Lung (tissue), 12 donors: ENCODE data around the gene PSMA7. TPM values are rescaled to one million over a fixed set of nuclear protein-coding genes. Genes with fewer than 3 reads are reported as not detected.
"Not testable (repeated sequence)": the region's sequence is repeated elsewhere in the genome, so short reads cannot be mapped to it uniquely, and the experiment has no call there.

Experiments used
- ATAC-seq: fragments of 200-7000 bp; cut with Tn5 transposase; one replicate; pipeline ENCODE4 v1.9.1; 2020; ENCODE audit warnings: moderate number of reproducible peaks; ENCODE audit not compliant: insufficient read depth, low FRiP score
- DNase-seq, 3 donors: peaks; one replicate each; pipeline ENCODE4 v3.0.0-alpha.2; 2013 to 2017
- H3K27ac ChIP-seq, 2 donors: one replicate each; pipeline ENCODE4 v1.5.1; 2013; ENCODE audit warnings: mild to moderate bottlenecking in 2 of 2, moderate library complexity in 2 of 2, control low read depth in 1 of 2, inconsistent platforms in 1 of 2, low read depth in 1 of 2, low read length in 1 of 2
- H3K27me3 ChIP-seq, 3 donors: one replicate each; pipeline ENCODE4 v1.5.1; 2013; ENCODE audit warnings: low read length in 2 of 3; ENCODE audit not compliant: control insufficient read depth in 3 of 3, insufficient read depth in 3 of 3
- H3K36me3 ChIP-seq, 4 donors: one replicate each; pipeline ENCODE4 v1.5.1; 2013; ENCODE audit warnings: low read length in 4 of 4, mild to moderate bottlenecking in 1 of 4, moderate library complexity in 1 of 4; ENCODE audit not compliant: control insufficient read depth in 4 of 4, insufficient read depth in 4 of 4
- H3K4me1 ChIP-seq, 5 donors: one replicate each; pipeline ENCODE4 v1.5.1; 2013; ENCODE audit warnings: low read length in 5 of 5, mild to moderate bottlenecking in 2 of 5, moderate library complexity in 1 of 5; ENCODE audit not compliant: control insufficient read depth in 5 of 5, insufficient read depth in 5 of 5
- H3K4me3 ChIP-seq: one replicate; pipeline ENCODE4 v1.5.1; 2013; ENCODE audit warnings: mild to moderate bottlenecking, control low read depth, moderate library complexity
- H3K9ac ChIP-seq, 2 donors: one replicate each; pipeline ENCODE4 v1.5.1; 2013; ENCODE audit warnings: low read length in 2 of 2, control low read depth in 1 of 2; ENCODE audit not compliant: insufficient read depth in 1 of 2
- H3K9me3 ChIP-seq, 4 donors: one replicate each; pipeline ENCODE4 v1.5.1; 2013; ENCODE audit warnings: low read length in 3 of 4, mild to moderate bottlenecking in 1 of 4, moderate library complexity in 1 of 4; ENCODE audit not compliant: control insufficient read depth in 4 of 4, insufficient read depth in 3 of 4
- WGBS, 2 donors: extraction: QIAGEN DNeasy Blood & Tissue Kit; methylation state at CpG; one replicate each; pipeline ENCODE4 v1.1.7; 2013; 5-methylcytosine and 5-hydroxymethylcytosine counted together
- polyA plus RNA-seq, 2 donors: library from polyadenylated mRNA; stranded (reverse); fragments of 200-250 nt; gene quantifications; one replicate each; pipeline ENCODE4 v1.2.1, GENCODE V29; 2013
- total RNA-seq, 2 donors: library from RNA; depleted of rRNA in 1 of 2; stranded (reverse); fragments of >200 nt in 1 of 2; gene quantifications; one replicate each; pipeline ENCODE4 v1.2.1, GENCODE V29; 2014 to 2021
- TF ChIP-seq, protein P1 (sequence below): IDR thresholded peaks from 2 replicates; pipeline ENCODE4 v1.5.1; 2012; ENCODE audit warnings: mild to moderate bottlenecking; ENCODE audit errors: control extremely low read depth, extremely low read depth
- donor health status: control.
- donor health status: control.
- donor health status: Bipolar disorder and iron deficiency.
- donor health status: healthy.
- donor health status: DM: yes; HTN: yes; CAD: no.

Gene PSMA7
- total and polyA plus RNA-seq, 4 donors = 100 to 478 (median 258) TPM

DNA sequence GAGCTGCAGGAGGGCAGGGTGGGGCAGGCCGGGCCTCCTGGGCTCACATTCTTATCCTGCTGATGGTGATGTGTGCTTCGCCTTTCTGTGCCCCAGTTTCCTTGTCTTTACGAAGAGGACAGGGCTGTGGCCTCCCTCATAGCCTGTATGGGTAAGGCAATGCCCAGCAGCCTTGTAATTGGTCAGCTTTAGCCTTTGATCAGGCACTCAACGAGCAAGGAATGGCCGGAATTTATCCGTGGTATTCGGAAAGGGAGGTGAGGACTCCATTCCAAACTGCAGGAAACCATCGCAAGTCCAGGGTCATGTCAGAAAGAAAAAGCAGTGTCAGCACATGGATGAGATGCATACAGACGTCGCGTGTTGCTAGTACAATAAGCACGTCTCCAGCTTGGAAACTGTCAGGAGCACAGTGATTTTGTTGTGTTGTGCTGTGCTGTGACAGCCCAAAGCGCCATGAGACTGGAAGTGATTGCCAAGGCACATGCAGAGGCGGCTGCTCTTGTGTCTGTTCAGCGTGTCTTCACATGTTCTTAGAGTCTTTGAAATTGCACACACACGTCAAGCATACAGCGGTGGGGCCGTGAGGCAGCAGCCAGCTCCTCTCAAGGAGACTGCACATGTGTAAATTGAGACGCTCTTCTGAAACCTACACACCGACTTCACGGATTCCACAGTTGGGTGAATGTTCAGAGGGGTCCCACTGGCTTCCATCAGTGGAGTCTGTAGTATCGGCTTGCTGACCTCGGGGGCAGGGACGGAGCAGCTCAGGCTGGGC is 6.5 kb upstream of the PSMA7 start:
- 64 to 76% methylated on average over 24 of the region's 24 CpGs for WGBS, 2 donors
- DNase-seq (peak; percentile 25 to 41 (median 29)), ATAC-seq (no peak)
- TF ChIP-seq, protein P1, sequence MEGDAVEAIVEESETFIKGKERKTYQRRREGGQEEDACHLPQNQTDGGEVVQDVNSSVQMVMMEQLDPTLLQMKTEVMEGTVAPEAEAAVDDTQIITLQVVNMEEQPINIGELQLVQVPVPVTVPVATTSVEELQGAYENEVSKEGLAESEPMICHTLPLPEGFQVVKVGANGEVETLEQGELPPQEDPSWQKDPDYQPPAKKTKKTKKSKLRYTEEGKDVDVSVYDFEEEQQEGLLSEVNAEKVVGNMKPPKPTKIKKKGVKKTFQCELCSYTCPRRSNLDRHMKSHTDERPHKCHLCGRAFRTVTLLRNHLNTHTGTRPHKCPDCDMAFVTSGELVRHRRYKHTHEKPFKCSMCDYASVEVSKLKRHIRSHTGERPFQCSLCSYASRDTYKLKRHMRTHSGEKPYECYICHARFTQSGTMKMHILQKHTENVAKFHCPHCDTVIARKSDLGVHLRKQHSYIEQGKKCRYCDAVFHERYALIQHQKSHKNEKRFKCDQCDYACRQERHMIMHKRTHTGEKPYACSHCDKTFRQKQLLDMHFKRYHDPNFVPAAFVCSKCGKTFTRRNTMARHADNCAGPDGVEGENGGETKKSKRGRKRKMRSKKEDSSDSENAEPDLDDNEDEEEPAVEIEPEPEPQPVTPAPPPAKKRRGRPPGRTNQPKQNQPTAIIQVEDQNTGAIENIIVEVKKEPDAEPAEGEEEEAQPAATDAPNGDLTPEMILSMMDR = no peak
- Histone ChIP-seq H3K27me3 (no peaks in the 10 kb centered on the region), H3K9ac (peak overlapping the region in 1 of 2 donors; percentile 5), H3K4me3 (no peak overlapping the region), H3K27ac (peak overlapping the region in 1 of 2 donors; percentile 34), H3K4me1 (peaks cover 2 to 33% (median 10%) of the 10 kb centered on the region in 5 donors), H3K9me3 (peaks cover 0 to 2% (median 0%) of the 10 kb centered on the region in 4 donors), H3K36me3 (peaks cover 0 to 9% (median 4%) of the 10 kb centered on the region in 4 donors)

DNA sequence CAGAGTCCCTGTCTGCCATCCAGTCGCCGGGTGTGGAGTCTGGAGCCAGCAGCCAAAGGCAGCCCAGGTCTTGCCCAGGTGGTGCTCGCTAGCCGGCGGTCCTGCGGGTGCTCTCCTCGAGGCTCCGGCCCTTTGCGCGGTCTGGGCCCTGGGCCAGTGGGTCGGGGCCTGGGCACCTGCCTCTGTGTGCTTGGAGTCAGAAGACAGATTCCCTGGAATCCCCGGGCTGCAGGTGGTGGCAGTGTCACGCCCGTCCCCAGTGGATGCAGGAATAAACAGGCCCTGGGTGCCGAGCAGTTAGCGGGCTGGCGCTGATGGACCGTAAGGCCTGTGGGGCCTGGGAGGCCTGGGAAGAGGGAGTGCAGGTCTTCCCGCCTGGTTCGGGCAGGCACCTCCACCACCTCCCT is 5.7 kb upstream of the PSMA7 start:
- TF ChIP-seq, protein P1 = no peak
- H3K36me3 ChIP-seq = peaks cover 0 to 9% (median 1%) of the 10 kb centered on the region in 4 donors
- DNase-seq (no peak), ATAC-seq (no peak)
- 75 to 83% methylated on average over 20 of the region's 20 CpGs for WGBS, 2 donors
- H3K4me3 ChIP-seq = no peak overlapping the region
- no peaks in the 10 kb centered on the region for H3K27me3 ChIP-seq
- peaks cover 0 to 2% (median 0%) of the 10 kb centered on the region in 4 donors for H3K9me3 ChIP-seq
- no peak overlapping the region for H3K9ac ChIP-seq
- peaks cover 4 to 34% (median 14%) of the 10 kb centered on the region in 5 donors for H3K4me1 ChIP-seq
- peak overlapping the region in 1 of 2 donors; percentile 34 for H3K27ac ChIP-seq

DNA sequence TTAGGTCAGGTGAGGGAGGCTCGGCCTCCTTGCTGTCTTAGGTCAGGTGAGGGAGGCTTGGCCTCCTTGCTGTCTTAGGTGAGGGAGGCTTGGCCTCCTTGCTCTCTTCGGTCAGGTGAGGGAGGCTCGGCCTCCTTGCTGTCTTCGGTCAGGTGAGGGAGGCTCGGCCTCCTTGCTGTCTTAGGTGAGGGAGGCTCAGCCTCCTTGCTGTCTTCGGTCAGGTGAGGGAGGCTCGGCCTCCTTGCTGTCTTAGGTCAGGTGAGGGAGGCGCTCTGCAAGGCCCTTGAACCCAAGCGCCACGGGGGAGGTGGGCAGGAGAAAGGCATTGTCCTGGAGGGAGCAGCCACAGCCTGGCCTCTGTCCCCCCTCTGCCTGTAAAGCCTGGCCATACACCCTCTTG is 5.2 kb upstream of the PSMA7 start:
- H3K27me3 ChIP-seq, DNase-seq, H3K4me3 ChIP-seq, H3K9ac ChIP-seq, H3K27ac ChIP-seq, H3K36me3 ChIP-seq, H3K9me3 ChIP-seq, ATAC-seq: not testable (repeated sequence)
- 86 to 96% methylated on average over 8 to 10 of the region's 10 CpGs for WGBS, 2 donors
- peaks cover 4 to 34% (median 14%) of the 10 kb centered on the region in 5 donors for H3K4me1 ChIP-seq

DNA sequence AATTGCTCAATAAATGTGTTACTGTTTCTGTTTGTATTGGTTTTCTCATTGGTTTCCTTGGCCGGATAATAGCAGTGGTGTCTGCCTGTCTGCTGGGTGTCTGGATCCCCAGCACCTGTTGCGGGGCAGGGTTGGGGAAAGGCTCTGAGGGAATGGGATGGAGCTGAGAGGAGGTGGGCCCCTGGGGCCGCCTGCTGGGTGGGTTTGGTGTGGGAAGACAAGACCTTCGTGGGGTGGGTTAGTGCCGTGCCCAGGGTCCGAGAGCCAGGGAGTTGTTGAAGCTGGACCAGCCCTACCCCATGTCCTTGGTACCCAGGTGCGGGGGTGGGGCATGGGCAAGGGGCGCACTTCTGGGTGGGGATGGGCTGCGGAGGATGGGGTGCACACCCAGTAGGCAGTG is 4.3 kb upstream of the PSMA7 start:
- Histone ChIP-seq H3K4me1 (peaks cover 4 to 34% (median 14%) of the 10 kb centered on the region in 5 donors), H3K27ac (no peak overlapping the region), H3K9ac (no peak overlapping the region), H3K9me3 (no peaks in the 10 kb centered on the region), H3K36me3 (peaks cover 0 to 7% (median 1%) of the 10 kb centered on the region in 4 donors), H3K4me3 (no peak overlapping the region), H3K27me3 (no peaks in the 10 kb centered on the region)
- TF ChIP-seq, protein P1 = no peak
- 94 to 98% methylated on average over 8 to 9 of the region's 9 CpGs for WGBS, 2 donors
- DNase-seq (no peak), ATAC-seq (no peak)
